SKM-1 (cell line): ENCODE results near the gene ESRRB.
"Not testable (repeated sequence)": the region's sequence is repeated elsewhere in the genome, so short reads cannot be mapped to it uniquely, and the experiment has no call there.

Source experiments
- DNase-seq: peaks from one replicate; lab custom pipeline; 2025; ENCODE audit not compliant: unreplicated experiment; lab: John Stamatoyannopoulos, UW

ESRRB gene

GRCh38 chr14:76536636-76537035, 160.7 kb downstream of the ESRRB start:
- not testable (repeated sequence) for DNase-seq

GRCh38 chr14:76537906-76538647, 162.1 kb downstream of the ESRRB start:
- DNase-seq: no peak

- no peak for DNase-seq
These were observed 162.7 kb downstream of the ESRRB start for GRCh38 chr14:76538648-76539008.

- DNase-seq: no peak
These were observed 163.2 kb downstream of the ESRRB start for GRCh38 chr14:76539130-76539529.

GRCh38 chr14:76541594-76542219, 165.8 kb downstream of the ESRRB start:
- no peak for DNase-seq

- DNase-seq: peak; percentile 1
These were observed 170.7 kb downstream of the ESRRB start for GRCh38 chr14:76546426-76547221.

GRCh38 chr14:76547831-76548230, 171.9 kb downstream of the ESRRB start:
- no peak for DNase-seq

- DNase-seq: no peak
These were observed 174.6 kb downstream of the ESRRB start for GRCh38 chr14:76550534-76550933.

GRCh38 chr14:76551116-76551515, 175.2 kb downstream of the ESRRB start:
- no peak for DNase-seq
